WERI-Rb-1 (cell line): ENCODE data around the gene ADARB1.

Experiments
- DNase-seq: peaks from one replicate; pipeline ENCODE4 v3.0.0-alpha.2; 2020
- H3K27ac ChIP-seq: fragments of 250-450 bp; sonication (Bioruptor Pico); 2 replicates; pipeline ENCODE4 v1.5.1; 2020; ENCODE audit warnings: mild to moderate bottlenecking, moderate library complexity
- H3K27me3 ChIP-seq: fragments of 250-450 bp; sonication (Bioruptor Pico); 2 replicates; pipeline ENCODE4 v1.5.1; 2021; ENCODE audit warnings: mild to moderate bottlenecking, low read depth, moderate library complexity; ENCODE audit not compliant: insufficient read depth, severe bottlenecking
- H3K36me3 ChIP-seq: fragments of 250-450 bp; sonication (Bioruptor Pico); 2 replicates; pipeline ENCODE4 v1.5.1; 2020; ENCODE audit warnings: mild to moderate bottlenecking, moderate library complexity
- H3K4me3 ChIP-seq: 2 replicates; pipeline ENCODE4 v1.5.1; 2011; ENCODE audit warnings: low read depth, mild to moderate bottlenecking, control low read depth, low read length
- H3K9me3 ChIP-seq: fragments of 250-450 bp; sonication (Bioruptor Pico); 2 replicates; pipeline ENCODE4 v1.5.1; 2021; ENCODE audit warnings: mild to moderate bottlenecking, moderate library complexity; ENCODE audit not compliant: severe bottlenecking
- CTCF ChIP-seq: IDR thresholded peaks from 2 replicates; pipeline ENCODE4 v1.5.1; 2011; ENCODE audit warnings: low read depth, mild to moderate bottlenecking, control low read depth, inconsistent platforms, low read length

Gene ADARB1

GRCh38 chr21:45088116-45088515 is 13.7 kb downstream of the ADARB1 start:
- no peak overlapping the region for H3K27ac ChIP-seq
- no peak for TF ChIP-seq CTCF
- H3K4me3 ChIP-seq: no peak overlapping the region
- H3K27me3 ChIP-seq: no peaks in the 10 kb centered on the region
- H3K9me3 ChIP-seq: no peaks in the 10 kb centered on the region
- DNase-seq: no peak
- no peaks in the 10 kb centered on the region for H3K36me3 ChIP-seq

GRCh38 chr21:45088729-45089128 is 14.3 kb downstream of the ADARB1 start:
- H3K36me3 ChIP-seq: no peaks in the 10 kb centered on the region
- no peak for TF ChIP-seq CTCF
- no peak for DNase-seq
- no peak overlapping the region for H3K4me3 ChIP-seq
- no peaks in the 10 kb centered on the region for H3K9me3 ChIP-seq
- no peaks in the 10 kb centered on the region for H3K27me3 ChIP-seq
- no peak overlapping the region for H3K27ac ChIP-seq

GRCh38 chr21:45089964-45090363 is 15.6 kb downstream of the ADARB1 start:
- Histone ChIP-seq H3K9me3 (no peaks in the 10 kb centered on the region), H3K36me3 (no peaks in the 10 kb centered on the region), H3K27ac (no peak overlapping the region), H3K27me3 (no peaks in the 10 kb centered on the region), H3K4me3 (no peak overlapping the region)
- TF ChIP-seq CTCF: no peak
- no peak for DNase-seq

- Histone ChIP-seq H3K27me3 (no peaks in the 10 kb centered on the region), H3K4me3 (no peak overlapping the region), H3K27ac (no peak overlapping the region), H3K9me3 (no peaks in the 10 kb centered on the region), H3K36me3 (no peaks in the 10 kb centered on the region)
- DNase-seq: no peak
- no peak for TF ChIP-seq CTCF
These were observed 16.6 kb downstream of the ADARB1 start for GRCh38 chr21:45090966-45091365.

GRCh38 chr21:45091550-45092322 is 17.4 kb downstream of the ADARB1 start:
- no peak for DNase-seq
- H3K27me3 ChIP-seq: no peaks in the 10 kb centered on the region
- H3K27ac ChIP-seq: no peak overlapping the region
- TF ChIP-seq CTCF: no peak
- no peaks in the 10 kb centered on the region for H3K9me3 ChIP-seq
- no peak overlapping the region for H3K4me3 ChIP-seq
- H3K36me3 ChIP-seq: no peaks in the 10 kb centered on the region

GRCh38 chr21:45093035-45093532 is 18.7 kb downstream of the ADARB1 start:
- no peak for DNase-seq
- no peaks in the 10 kb centered on the region for H3K9me3 ChIP-seq
- no peak overlapping the region for H3K4me3 ChIP-seq
- no peaks in the 10 kb centered on the region for H3K36me3 ChIP-seq
- H3K27ac ChIP-seq: no peak overlapping the region
- no peaks in the 10 kb centered on the region for H3K27me3 ChIP-seq
- TF ChIP-seq CTCF: no peak
